Heart left ventricle (tissue), 16 donors: ENCODE measurements around the gene ZNF366. TPM values are rescaled to one million over a fixed set of nuclear protein-coding genes. Genes with fewer than 3 reads are reported as not detected.

ENCODE experiments used
- ATAC-seq, 4 donors: fragments of 200-7000 bp; cut with Tn5 transposase; one replicate each; pipeline ENCODE4 v1.9.1; 2020 to 2022; ENCODE audit warnings: moderate library complexity in 4 of 4, mild to moderate bottlenecking in 3 of 4, moderate number of reproducible peaks in 1 of 4
- DNase-seq, 5 donors: peaks; one replicate each; pipeline ENCODE4 v3.0.0-alpha.2; 2020
- H3K27ac ChIP-seq, 12 donors: fragments of 200-600 bp; sonication (generic) in 4 of 12; one replicate each; pipeline versions ENCODE4 v1.5.0 to v1.8.0; 2016 to 2022; ENCODE audit warnings: mild to moderate bottlenecking in 2 of 12
- H3K27me3 ChIP-seq, 9 donors: fragments of 200-600 bp; sonication (generic) in 2 of 9; one replicate each; pipeline versions ENCODE4 v1.5.1 to v1.8.0; 2016 to 2022; ENCODE audit warnings: mild to moderate bottlenecking in 3 of 9
- H3K36me3 ChIP-seq, 9 donors: fragments of 200-600 bp; sonication (generic) in 2 of 9; one replicate each; pipeline versions ENCODE4 v1.5.0 to v1.8.0; 2018 to 2022; ENCODE audit warnings: mild to moderate bottlenecking in 2 of 9
- H3K4me1 ChIP-seq, 12 donors: fragments of 200-600 bp; sonication (generic) in 4 of 12; one replicate each; pipeline versions ENCODE4 v1.5.0 to v1.8.0; 2016 to 2022; ENCODE audit warnings: mild to moderate bottlenecking in 3 of 12
- H3K4me3 ChIP-seq, 12 donors: fragments of 200-600 bp; sonication (generic) in 4 of 12; one replicate each; pipeline versions ENCODE4 v1.5.0 to v1.8.0; 2017 to 2022; ENCODE audit warnings: mild to moderate bottlenecking in 9 of 12, moderate library complexity in 4 of 12
- H3K9me3 ChIP-seq, 12 donors: fragments of 200-600 bp; sonication (generic) in 4 of 12; one replicate each; pipeline versions ENCODE4 v1.5.0 to v1.8.0; 2016 to 2022; ENCODE audit warnings: mild to moderate bottlenecking in 1 of 12
- CTCF ChIP-seq, 12 donors: fragments of 200-600 bp; sonication (generic) in 4 of 12; IDR thresholded peaks; one replicate each; pipeline versions ENCODE4 v1.5.0 to v1.8.0; 2018 to 2022; ENCODE audit warnings: antibody characterized with exemption in 12 of 12, mild to moderate bottlenecking in 5 of 12
- POLR2A ChIP-seq, 2 donors: fragments of 450-650 bp; IDR thresholded peaks; one replicate each; pipeline ENCODE4 v1.6.1; 2017; ENCODE audit warnings: antibody characterized with exemption in 2 of 2, mild to moderate bottlenecking in 2 of 2, moderate library complexity in 2 of 2
- whole genome bisulfite sequencing, 4 donors: extraction: QIAGEN DNeasy Blood & Tissue Kit in 2 of 4; methylation state at CpG; one replicate each; pipeline versions ENCODE4 v1.1.5 to v1.1.7; 2013 to 2018; 5-methylcytosine and 5-hydroxymethylcytosine counted together
- intact Hi-C, 10 donors: fragments of 100-400 bp; cut with DNase I; formaldehyde crosslinking; loops; one replicate each; pipeline versions ENCODE4 v1.11.1 to v1.14.2; 2022
- polyA plus RNA-seq, 2 donors: library from polyadenylated mRNA; stranded (reverse); fragments of 200-250 nt; gene quantifications; one replicate each; pipeline ENCODE4 v1.2.3, GENCODE V29; 2013
- total RNA-seq, 9 donors: library from RNA; depleted of rRNA in 2 of 9; stranded (reverse); fragments of >200 nt in 2 of 9; fragmentation: NEBNext Ultra II Directional in 3 of 9; extraction: Animal tissue kit (Norgen Biotek cat#: 25700) in 3 of 9; gene quantifications; one replicate each; pipeline versions ENCODE4 v1.1.0 to v1.2.4, GENCODE V29; 2016 to 2023
- donor health status: ischemic (EF 13 %, LVEDD 7.1; RV severe dilation, severe dysfunction).
- donor health status: healthy with polysubstance abuse.
- donor health status: DM: no; HTN: yes; CAD: no.
- donor health status: DM: no; HTN: no; CAD: no.
- donor health status: ischemic (EF 25% LVEDD 6.9; RV normal size, moderate dysfunction).
- donor health status: ischemic (EF 25% LVEDD 5.7; RV mildly dilated, moderate dysfunction).
- donor health status: healthy.
- donor health status: DM: yes; HTN: yes; CAD: no.
- donor health status: ischemic (EF 35%, LVEDD 5.7; RV mildly dilated, moderate dysfunction).
- donor health status: nonischemic (EF 11% LVEDD 7.7; RV severe dilation, severe dysfunction).
- donor health status: DM: yes; HTN: yes; CAD: no.
- donor health status: PGD.
- donor health status: ischemic (EF 29% LVEDD 5.4; RV normal size, mild dysfunction).
- donor health status: nonischemic (EF 23%, LVEDD 6.1; RV moderate dilation, normal function).

Gene ZNF366
- total and polyA plus RNA-seq, 11 donors, result 2.1 to 18.5 (median 5.5) TPM

- H3K27ac ChIP-seq, result no peak overlapping the region
- peaks cover 0 to 14% (median 0%) of the 10 kb centered on the region in 12 donors for H3K9me3 ChIP-seq
- H3K4me3 ChIP-seq, result no peak overlapping the region
- H3K4me1 ChIP-seq, result peaks cover 0 to 3% (median 0%) of the 10 kb centered on the region in 12 donors
- intact Hi-C loops, result no loop called here
- TF ChIP-seq CTCF (IDR thresholded peaks at IDR 0.05) (no peak), POLR2A (IDR thresholded peaks at IDR 0.05) (no peak)
- no peaks in the 10 kb centered on the region for H3K36me3 ChIP-seq
- no peak for DNase-seq
- H3K27me3 ChIP-seq, result no peaks in the 10 kb centered on the region
- WGBS, 4 donors, result 77 to 86% (median 80%) methylated on average over 7 of the region's 7 CpGs
- no peak for ATAC-seq
Measured at GRCh38 chr5:72540759-72541438, 33.7 kb upstream of the ZNF366 start.

- no peaks in the 10 kb centered on the region for H3K36me3 ChIP-seq
Measured at GRCh38 chr5:72539726-72540125, 32.5 kb upstream of the ZNF366 start.

GRCh38 chr5:72539038-72539437, 31.8 kb upstream of the ZNF366 start:
- ATAC-seq, result no peak
- H3K4me3 ChIP-seq, result no peak overlapping the region
- H3K9me3 ChIP-seq, result peaks cover 0 to 5% (median 0%) of the 10 kb centered on the region in 12 donors
- intact Hi-C loops, result no loop called here
- no peaks in the 10 kb centered on the region for H3K36me3 ChIP-seq
- no peak for TF ChIP-seq CTCF (IDR thresholded peaks at IDR 0.05)
- TF ChIP-seq POLR2A (IDR thresholded peaks at IDR 0.05), result no peak
- H3K27ac ChIP-seq, result no peak overlapping the region
- DNase-seq, result no peak
- WGBS, 4 donors, result 62 to 79% (median 64%) methylated on average over 1 of the region's 1 CpG
- peaks cover 0 to 4% (median 0%) of the 10 kb centered on the region in 9 donors for H3K27me3 ChIP-seq
- H3K4me1 ChIP-seq, result peaks cover 0 to 3% (median 0%) of the 10 kb centered on the region in 12 donors

More at GRCh38 chr5:72539726-72540125, 32.5 kb upstream of the ZNF366 start:
- ATAC-seq, result no peak
- no peak overlapping the region for H3K27ac ChIP-seq
- no peaks in the 10 kb centered on the region for H3K27me3 ChIP-seq
- intact Hi-C loops, result no loop called here
- peaks cover 0 to 5% (median 0%) of the 10 kb centered on the region in 12 donors for H3K9me3 ChIP-seq
- peaks cover 0 to 3% (median 0%) of the 10 kb centered on the region in 12 donors for H3K4me1 ChIP-seq
- DNase-seq, result no peak
- TF ChIP-seq POLR2A (IDR thresholded peaks at IDR 0.05), result no peak
- TF ChIP-seq CTCF (IDR thresholded peaks at IDR 0.05), result no peak
- H3K4me3 ChIP-seq, result no peak overlapping the region

GRCh38 chr5:72537166-72537565, 30.0 kb upstream of the ZNF366 start:
- intact Hi-C loops, result no loop called here
- Histone ChIP-seq H3K4me3 (no peak overlapping the region), H3K27ac (no peak overlapping the region), H3K9me3 (peaks cover 0 to 10% (median 0%) of the 10 kb centered on the region in 12 donors), H3K4me1 (peaks cover 0 to 3% (median 0%) of the 10 kb centered on the region in 12 donors), H3K36me3 (no peaks in the 10 kb centered on the region), H3K27me3 (peaks cover 0 to 7% (median 0%) of the 10 kb centered on the region in 9 donors)
- DNase-seq (no peak), ATAC-seq (no peak)
- no peak for TF ChIP-seq POLR2A (IDR thresholded peaks at IDR 0.05)
- TF ChIP-seq CTCF (IDR thresholded peaks at IDR 0.05), result no peak
- 78 to 84% (median 80%) methylated on average over 5 of the region's 5 CpGs for WGBS, 4 donors
